NCI-H1092 (cell line): ENCODE measurements around the gene LYPLA2.
"Not testable (repeated sequence)": the region's sequence is repeated elsewhere in the genome, so short reads cannot be mapped to it uniquely, and the experiment has no call there.

Source experiments
- DNase-seq: peaks from one replicate; lab custom pipeline; 2025; lab: John Stamatoyannopoulos, UW

LYPLA2 gene

GRCh38 chr1:23801338-23801748 lies 10.4 kb downstream of the LYPLA2 start:
- DNase-seq, result no peak

DNA sequence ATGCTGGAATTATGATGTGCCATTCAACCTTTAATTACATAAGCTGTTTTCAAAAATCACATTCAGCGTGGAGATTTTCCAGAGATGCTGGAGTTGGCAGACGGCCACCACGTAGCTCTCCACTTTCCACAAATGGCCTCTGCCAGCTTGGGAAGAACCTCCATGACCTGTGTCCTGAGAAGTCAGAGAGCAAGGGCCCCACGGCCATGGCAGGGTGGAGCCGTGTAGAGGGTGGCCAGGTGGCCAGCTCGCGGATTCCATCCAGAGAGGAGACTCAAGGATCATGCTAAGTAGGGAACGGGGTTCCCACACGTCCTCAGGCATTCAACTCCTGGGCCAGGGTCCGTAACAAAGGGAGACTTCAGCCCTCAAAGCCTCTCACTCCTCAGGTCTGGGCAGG lies 10.9 kb downstream of the LYPLA2 start:
- DNase-seq, result no peak

- DNase-seq, result not testable (repeated sequence)
Measured at GRCh38 chr1:23802809-23803342, 11.9 kb downstream of the LYPLA2 start.

DNA sequence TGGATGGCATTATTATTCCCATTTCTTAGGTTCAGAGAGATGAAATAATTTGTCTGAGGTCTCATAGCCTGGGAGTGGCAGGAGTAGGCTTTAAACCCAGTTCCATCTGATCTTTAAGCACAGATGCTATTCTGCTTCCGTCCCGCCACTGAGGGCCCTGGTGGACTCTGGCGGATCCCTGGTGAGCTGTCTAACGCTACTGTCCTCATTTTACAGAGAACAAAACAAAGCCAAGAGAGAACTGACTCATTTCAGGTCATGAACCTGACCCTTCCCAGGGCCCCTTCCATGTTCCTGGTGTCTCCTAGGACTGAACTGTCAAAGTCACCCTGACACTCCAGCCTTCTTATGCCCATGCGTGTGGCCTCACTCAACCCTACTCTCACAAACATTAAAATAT lies 12.7 kb downstream of the LYPLA2 start:
- no peak for DNase-seq

- no peak for DNase-seq
Measured at GRCh38 chr1:23804183-23804835, 13.4 kb downstream of the LYPLA2 start.

DNA sequence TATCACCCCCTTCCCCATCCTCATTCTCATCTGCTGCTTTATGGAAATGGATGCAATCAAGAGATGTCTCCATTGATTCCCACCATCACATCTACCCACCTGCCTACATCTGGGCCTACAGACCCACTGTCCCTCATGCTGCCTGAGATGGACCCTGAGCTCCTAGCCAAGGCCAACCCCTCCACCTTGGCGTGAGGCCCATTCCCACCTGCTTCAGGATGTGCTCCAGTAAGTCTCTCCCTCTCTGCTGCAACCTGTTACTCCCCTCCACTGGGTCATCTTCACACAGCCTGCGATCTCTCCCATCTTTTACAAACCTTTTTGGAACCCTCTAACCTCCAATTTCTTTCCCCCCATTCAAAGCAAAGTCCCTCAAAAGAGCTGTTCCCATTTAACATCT lies 14.1 kb downstream of the LYPLA2 start:
- DNase-seq, result no peak

GRCh38 chr1:23806280-23806679 lies 15.3 kb downstream of the LYPLA2 start:
- no peak for DNase-seq

- DNase-seq, result no peak
Measured at GRCh38 chr1:23807453-23807852, 16.5 kb downstream of the LYPLA2 start.

- DNase-seq, result peak; percentile 18
Measured at GRCh38 chr1:23809751-23810171, 18.8 kb downstream of the LYPLA2 start.

- peak; percentile 31 for DNase-seq
Measured at GRCh38 chr1:23810818-23811540, 20.0 kb downstream of the LYPLA2 start.

DNA sequence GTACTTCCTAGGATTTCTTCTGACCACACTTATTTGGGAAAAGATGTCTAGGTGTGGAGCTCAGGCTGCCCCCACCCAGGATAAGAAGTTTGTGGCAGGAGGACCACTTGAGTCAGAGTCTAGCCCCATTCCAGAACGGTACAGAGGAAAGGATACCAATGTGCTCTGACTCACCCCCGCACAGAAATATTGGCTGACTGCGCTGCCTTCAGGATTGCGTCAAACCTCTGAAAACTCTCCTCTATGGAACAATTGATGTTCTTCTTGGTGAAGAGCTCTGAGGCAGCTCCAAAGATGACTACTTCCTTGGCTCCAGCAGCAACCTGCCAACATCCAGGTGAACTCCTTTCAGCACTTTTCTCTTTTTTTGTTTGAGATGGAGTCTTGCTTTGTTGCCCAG lies 23.1 kb downstream of the LYPLA2 start:
- no peak for DNase-seq

- DNase-seq, result no peak
Measured at GRCh38 chr1:23816361-23816760, 25.4 kb downstream of the LYPLA2 start.

DNA sequence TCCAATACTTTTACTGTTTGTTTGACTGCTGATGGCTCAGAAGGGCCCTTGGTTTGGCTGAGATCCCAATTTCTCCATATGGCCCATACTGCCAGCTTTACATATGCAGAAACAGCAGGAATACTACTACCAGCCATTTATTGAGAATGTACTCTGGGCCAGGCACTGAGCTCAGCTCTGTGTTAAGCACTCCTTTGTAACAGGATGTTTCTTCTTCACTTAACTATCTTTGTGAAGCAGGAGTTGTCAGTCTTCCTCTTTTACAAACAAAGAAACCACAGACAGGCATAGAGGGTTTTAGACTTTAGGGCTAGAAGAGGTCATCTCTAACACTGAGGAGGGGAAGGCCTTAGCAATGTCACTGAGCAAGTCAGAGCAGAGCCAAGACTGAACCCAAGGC lies 26.0 kb downstream of the LYPLA2 start:
- DNase-seq, result no peak

GRCh38 chr1:23817633-23818032 lies 26.7 kb downstream of the LYPLA2 start:
- DNase-seq, result no peak

DNA sequence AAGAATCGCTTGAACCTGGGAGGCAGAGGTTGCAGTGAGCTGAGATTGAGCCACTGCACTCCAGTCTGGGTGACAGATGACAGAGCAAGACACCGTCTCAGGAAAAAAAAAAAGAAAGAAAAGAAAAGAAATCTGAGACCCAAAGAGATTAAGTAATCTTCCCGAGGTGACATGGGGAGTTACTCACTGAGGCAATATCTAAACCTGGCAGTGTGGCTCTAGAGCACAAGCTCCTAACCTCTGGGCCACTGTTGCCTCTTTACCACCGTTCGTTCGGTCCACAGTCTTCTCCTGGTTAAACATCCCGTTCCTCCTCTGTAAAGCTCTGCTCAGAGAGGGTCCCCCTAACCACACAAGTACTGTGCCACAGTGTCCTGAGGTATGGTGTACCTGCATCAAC lies 32.8 kb downstream of the LYPLA2 start:
- DNase-seq, result no peak

DNA sequence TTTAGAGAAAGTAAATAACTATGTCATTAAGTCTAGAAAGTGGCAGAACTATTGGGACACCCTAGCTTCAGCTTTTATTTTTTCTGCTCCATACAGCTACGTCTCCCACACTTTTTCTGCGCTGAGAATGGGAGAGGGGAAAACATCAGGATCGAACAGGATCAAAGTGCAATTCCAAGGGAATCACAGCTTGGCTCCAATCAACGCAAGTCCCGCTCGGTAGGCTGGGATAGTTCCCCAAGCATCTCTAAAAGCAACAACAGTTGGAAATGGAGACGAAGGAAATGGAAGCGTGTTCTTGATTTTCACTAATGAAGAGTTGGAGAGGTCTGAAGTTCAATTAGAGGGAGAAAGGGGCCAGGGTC lies 33.7 kb downstream of the LYPLA2 start:
- DNase-seq, result no peak

DNA sequence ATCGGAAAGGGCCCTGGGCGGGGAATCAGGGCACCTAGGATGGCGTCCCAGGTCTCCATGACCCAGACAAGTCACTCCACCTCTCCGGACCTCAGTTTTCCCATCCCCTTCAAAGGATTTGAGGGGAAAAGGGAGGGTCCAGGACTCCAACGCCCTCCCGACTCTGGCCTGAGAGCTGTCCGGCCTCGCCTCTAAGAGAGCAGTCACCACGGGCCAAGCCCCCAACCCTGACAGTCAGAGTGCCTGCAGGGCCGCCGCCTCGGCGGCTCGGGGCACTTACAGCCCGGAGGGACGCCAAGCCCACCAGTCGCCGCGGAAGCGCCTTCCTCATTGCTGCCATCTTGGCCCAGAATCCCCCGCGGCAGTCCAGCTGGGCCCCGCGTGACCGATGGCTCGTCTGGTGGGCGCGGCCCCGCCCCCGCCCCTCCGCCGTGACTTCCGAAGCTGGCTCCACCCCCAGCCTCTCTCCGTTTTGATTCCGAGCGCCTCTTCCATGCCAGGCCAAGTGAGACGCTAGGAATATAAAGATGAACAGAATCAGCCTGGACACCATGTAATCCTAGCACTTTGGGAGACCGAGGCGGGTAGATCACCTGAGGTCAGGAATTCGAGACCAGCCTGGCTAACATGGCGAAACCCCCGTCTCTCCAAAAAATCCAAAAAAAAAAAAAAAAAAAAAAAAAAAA lies 34.3 kb downstream of the LYPLA2 start, which contains the start of gene HMGCL:
Gene HMGCL, minus strand, starts transcription at position 354 of the 686 bp plus-strand sequence. Its CDS starts 14 bp downstream, at position 340.
- peak; percentile 92 for DNase-seq

DNA sequence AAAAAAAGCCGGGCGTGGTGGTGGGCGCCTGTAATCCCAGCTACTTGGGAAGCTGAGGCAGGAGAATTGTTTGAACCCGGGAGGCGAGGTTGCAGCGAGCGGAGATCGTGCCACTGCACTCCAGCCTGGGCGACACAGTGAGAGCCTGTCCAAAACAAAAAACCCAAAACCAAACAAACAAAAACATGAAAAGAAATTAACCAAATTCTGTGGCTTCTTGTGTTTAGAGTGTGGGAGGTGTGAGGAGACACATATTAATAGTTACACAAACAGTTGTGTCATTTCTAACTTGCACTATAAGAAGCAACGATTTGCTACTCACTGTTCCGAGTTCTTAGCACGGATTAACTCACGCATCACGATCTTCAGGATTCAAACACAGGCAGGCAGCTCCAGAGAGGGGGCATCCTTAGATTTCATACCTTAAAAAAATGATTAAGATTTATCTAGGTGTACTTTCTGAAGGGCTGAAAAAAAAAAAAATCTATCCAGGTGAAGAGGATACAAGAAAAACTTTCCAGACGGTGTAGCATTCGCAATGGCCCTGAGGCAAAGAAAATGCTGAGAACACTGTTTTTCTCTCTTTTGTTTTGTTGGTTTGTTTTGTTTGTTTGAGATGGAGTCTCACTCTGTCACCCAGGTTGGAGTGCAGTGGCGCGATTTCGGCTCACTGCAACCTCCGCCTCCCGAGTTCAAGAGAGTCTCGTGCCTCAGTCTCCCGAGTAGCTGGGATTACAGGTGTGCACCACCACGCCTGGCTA lies 35.0 kb downstream of the LYPLA2 start:
- no peak for DNase-seq

DNA sequence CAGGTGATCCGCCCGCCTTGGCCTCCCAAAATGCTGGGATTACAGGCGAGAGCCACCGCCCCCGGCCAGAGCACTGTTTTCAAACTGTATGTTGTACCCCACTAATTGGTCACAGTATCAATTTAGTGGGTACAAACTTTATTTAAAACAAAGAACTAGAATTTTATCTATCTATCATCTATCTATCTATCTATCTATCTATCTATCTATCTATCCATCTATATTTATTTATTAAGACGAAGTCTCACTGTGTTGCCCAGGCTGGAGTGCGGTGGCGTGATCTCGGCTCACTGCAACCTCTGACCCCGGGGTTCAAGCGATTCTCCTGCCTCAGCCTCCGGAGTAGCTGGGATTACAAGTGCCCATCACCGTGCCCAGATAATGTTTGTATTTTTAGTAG lies 35.6 kb downstream of the LYPLA2 start:
- not testable (repeated sequence) for DNase-seq

- DNase-seq, result no peak
Measured at GRCh38 chr1:23827717-23828116, 36.8 kb downstream of the LYPLA2 start.

DNA sequence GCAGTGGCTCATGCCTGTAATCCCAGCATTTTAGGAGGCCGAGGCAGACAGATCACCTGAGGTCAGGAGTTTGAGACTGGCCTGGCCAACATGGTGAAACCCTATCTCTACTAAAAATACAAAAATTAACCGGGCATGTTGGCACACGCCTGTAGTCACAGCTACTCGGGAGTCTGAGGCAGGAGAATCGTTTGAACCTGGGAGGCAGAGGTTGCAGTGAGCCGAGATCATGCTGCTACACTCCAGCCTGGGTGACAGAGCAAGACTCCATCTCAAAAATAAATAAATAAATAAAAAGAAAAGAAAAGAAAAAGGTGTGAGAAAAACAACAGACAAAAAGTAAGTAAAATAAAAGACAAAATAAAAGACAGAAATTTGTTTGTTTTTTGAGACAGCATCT lies 43.2 kb downstream of the LYPLA2 start:
- not testable (repeated sequence) for DNase-seq

DNA sequence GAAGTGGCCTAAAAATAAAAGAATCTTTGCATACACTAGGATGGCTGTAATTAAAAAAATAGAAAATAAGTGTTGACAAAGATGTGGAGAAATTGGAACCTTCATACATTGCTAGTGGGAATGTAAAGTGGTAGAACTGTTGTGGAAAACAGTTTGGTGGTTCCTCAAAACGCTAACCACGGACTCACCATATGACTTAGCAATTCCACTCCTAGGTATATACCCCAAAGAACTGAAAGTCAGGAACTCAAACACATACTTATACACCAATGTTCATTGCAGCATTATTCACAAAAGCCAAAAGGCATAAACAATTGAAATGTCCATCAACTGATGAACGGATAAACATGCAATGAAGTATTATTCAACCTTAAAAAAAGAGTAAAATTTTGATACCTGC lies 45.1 kb downstream of the LYPLA2 start:
- DNase-seq, result no peak
